NB4 (cell line): Measurements from ENCODE around the gene HLF.

ENCODE experiments used
- CTCF ChIP-seq: IDR thresholded peaks from one replicate; pipeline ENCODE4 v1.5.1; 2012; ENCODE audit warnings: low read depth, low read length
- MAX ChIP-seq: IDR thresholded peaks from 2 replicates; pipeline ENCODE4 v1.6.1; 2011; ENCODE audit warnings: low read depth, low read length
- POLR2A ChIP-seq: IDR thresholded peaks from 2 replicates; pipeline ENCODE4 v1.6.1; 2011; ENCODE audit warnings: mild to moderate bottlenecking; ENCODE audit not compliant: insufficient read length; ENCODE audit errors: extremely low read depth

- TF ChIP-seq CTCF (no peak), POLR2A (no peak), MAX (no peak)
Measured at GRCh38 chr17:55342800-55343585, 78.2 kb downstream of the HLF start.
